Skeletal muscle tissue (tissue), 4 donors: Measurements from ENCODE around the gene CNR1. TPM values are rescaled to one million over a fixed set of nuclear protein-coding genes. Genes with fewer than 3 reads are reported as not detected.

Source experiments
- H3K27ac ChIP-seq: one replicate; pipeline ENCODE4 v1.7.0; 2013; ENCODE audit warnings: mild to moderate bottlenecking, low read depth, low read length, inconsistent platforms
- H3K27me3 ChIP-seq, 3 donors: one replicate each; pipeline ENCODE4 v1.7.0; 2013; ENCODE audit warnings: low read length in 3 of 3; ENCODE audit not compliant: control insufficient read depth in 3 of 3, insufficient read depth in 3 of 3
- H3K36me3 ChIP-seq, 3 donors: one replicate each; pipeline ENCODE4 v1.7.0; 2013; ENCODE audit warnings: low read length in 3 of 3; ENCODE audit not compliant: control insufficient read depth in 3 of 3, insufficient read depth in 3 of 3
- H3K4me1 ChIP-seq, 3 donors: one replicate each; pipeline ENCODE4 v1.7.0; 2013; ENCODE audit warnings: low read length in 3 of 3, mild to moderate bottlenecking in 3 of 3; ENCODE audit not compliant: control insufficient read depth in 3 of 3, insufficient read depth in 3 of 3
- H3K4me3 ChIP-seq, 3 donors: one replicate each; pipeline ENCODE4 v1.7.0; 2013; ENCODE audit warnings: low read length in 3 of 3
- H3K9ac ChIP-seq, 3 donors: one replicate each; pipeline ENCODE4 v1.7.0; 2013; ENCODE audit warnings: low read length in 3 of 3, mild to moderate bottlenecking in 3 of 3, moderate library complexity in 2 of 3, low read depth in 1 of 3
- H3K9me3 ChIP-seq, 3 donors: one replicate each; pipeline ENCODE4 v1.7.0; 2013; ENCODE audit warnings: low read length in 3 of 3; ENCODE audit not compliant: control insufficient read depth in 3 of 3
- total RNA-seq: library from RNA; depleted of rRNA; stranded (reverse); fragments of >200 nt; gene quantifications from one replicate; pipeline ENCODE4 v1.2.3, GENCODE V29; 2014
- donor health status: Osteomylitis.

CNR1 gene
- total RNA-seq, 1 donor from 2014 or later = 0.52 TPM

- no peaks in the 10 kb centered on the region for H3K4me1 ChIP-seq
Observed at GRCh38 chr6:88124925-88125557, 41.1 kb downstream of the CNR1 start.

GRCh38 chr6:88120635-88121034, 45.5 kb downstream of the CNR1 start:
- H3K9me3 ChIP-seq = peaks cover 0 to 3% (median 2%) of the 10 kb centered on the region in 3 donors
- no peak overlapping the region for H3K4me3 ChIP-seq
- no peak overlapping the region for H3K27ac ChIP-seq
- no peaks in the 10 kb centered on the region for H3K27me3 ChIP-seq
- no peak overlapping the region for H3K9ac ChIP-seq
- no peaks in the 10 kb centered on the region for H3K36me3 ChIP-seq
- H3K4me1 ChIP-seq = no peaks in the 10 kb centered on the region

More at GRCh38 chr6:88124925-88125557, 41.1 kb downstream of the CNR1 start:
- Histone ChIP-seq H3K27ac (no peak overlapping the region), H3K4me3 (no peak overlapping the region), H3K27me3 (no peaks in the 10 kb centered on the region), H3K36me3 (no peaks in the 10 kb centered on the region), H3K9me3 (peaks cover 2 to 3% (median 2%) of the 10 kb centered on the region in 3 donors), H3K9ac (no peak overlapping the region)

- Histone ChIP-seq H3K9ac (no peak overlapping the region), H3K4me1 (no peaks in the 10 kb centered on the region), H3K36me3 (no peaks in the 10 kb centered on the region), H3K27me3 (no peaks in the 10 kb centered on the region), H3K27ac (no peak overlapping the region), H3K9me3 (no peaks in the 10 kb centered on the region), H3K4me3 (no peak overlapping the region)
Observed at GRCh38 chr6:88119769-88120168, 46.4 kb downstream of the CNR1 start.

- Histone ChIP-seq H3K27ac (no peak overlapping the region), H3K27me3 (no peaks in the 10 kb centered on the region), H3K4me1 (no peaks in the 10 kb centered on the region), H3K4me3 (no peak overlapping the region), H3K36me3 (no peaks in the 10 kb centered on the region), H3K9ac (no peak overlapping the region), H3K9me3 (no peaks in the 10 kb centered on the region)
Observed at GRCh38 chr6:88116276-88116675, 49.9 kb downstream of the CNR1 start.

GRCh38 chr6:88115307-88115706, 50.8 kb downstream of the CNR1 start:
- H3K9me3 ChIP-seq = no peaks in the 10 kb centered on the region

GRCh38 chr6:88114838-88115237, 51.3 kb downstream of the CNR1 start:
- no peak overlapping the region for H3K9ac ChIP-seq
- no peak overlapping the region for H3K4me3 ChIP-seq
- H3K36me3 ChIP-seq = no peaks in the 10 kb centered on the region
- H3K9me3 ChIP-seq = no peaks in the 10 kb centered on the region
- H3K27me3 ChIP-seq = no peaks in the 10 kb centered on the region
- H3K27ac ChIP-seq = no peak overlapping the region
- H3K4me1 ChIP-seq = no peaks in the 10 kb centered on the region

More at GRCh38 chr6:88115307-88115706, 50.8 kb downstream of the CNR1 start:
- H3K27me3 ChIP-seq = no peaks in the 10 kb centered on the region
- no peak overlapping the region for H3K27ac ChIP-seq
- no peak overlapping the region for H3K4me3 ChIP-seq
- no peaks in the 10 kb centered on the region for H3K36me3 ChIP-seq
- H3K4me1 ChIP-seq = no peaks in the 10 kb centered on the region
- H3K9ac ChIP-seq = no peak overlapping the region

GRCh38 chr6:88111991-88112390, 54.2 kb downstream of the CNR1 start:
- Histone ChIP-seq H3K4me1 (no peaks in the 10 kb centered on the region), H3K27me3 (no peaks in the 10 kb centered on the region), H3K9ac (no peak overlapping the region), H3K36me3 (no peaks in the 10 kb centered on the region), H3K9me3 (no peaks in the 10 kb centered on the region), H3K27ac (no peak overlapping the region), H3K4me3 (no peak overlapping the region)

- Histone ChIP-seq H3K4me3 (no peak overlapping the region), H3K4me1 (no peaks in the 10 kb centered on the region), H3K9me3 (no peaks in the 10 kb centered on the region), H3K27me3 (no peaks in the 10 kb centered on the region), H3K27ac (no peak overlapping the region), H3K9ac (no peak overlapping the region), H3K36me3 (no peaks in the 10 kb centered on the region)
Observed at GRCh38 chr6:88107241-88107640, 58.9 kb downstream of the CNR1 start.

- Histone ChIP-seq H3K4me3 (no peak overlapping the region), H3K27me3 (no peaks in the 10 kb centered on the region), H3K27ac (no peak overlapping the region), H3K9me3 (no peaks in the 10 kb centered on the region), H3K36me3 (no peaks in the 10 kb centered on the region), H3K4me1 (no peaks in the 10 kb centered on the region), H3K9ac (no peak overlapping the region)
Observed at GRCh38 chr6:88105741-88106340, 60.3 kb downstream of the CNR1 start.
